ENCODE data around the gene PATL1. TPM values are rescaled to one million over a fixed set of nuclear protein-coding genes. Genes with fewer than 3 reads are reported as not detected.
A peak's percentile ranks its signal among the peaks of the same experiment; 100 is the strongest.

Gene PATL1
- total RNA-seq, result 39.3 and 40.0 TPM in 2 replicates
- long read RNA-seq, partial matches to known transcripts, result 4 of 5 reads
- long read RNA-seq, other reads (novel, unspliced or antisense), result 1 of 5 reads

GRCh38 chr11:59668950-59669610 is at the start of gene PATL1:
Gene PATL1, minus strand, starts transcription at chr11:59669037. Its CDS starts 142 bp downstream, at chr11:59668895.
- DNase-seq (ENCODE audit: extremely low spot score, unreplicated experiment), result peak; percentile 100
- TF ChIP-seq CTCF (IDR thresholded peaks at IDR 0.05), result no peak
- Mint-ChIP-seq H3K9me3 (ENCODE audit: unreplicated experiment) (no peaks in the 10 kb centered on the region), H3K27me3 (ENCODE audit: unreplicated experiment) (peaks cover under 1% of the 10 kb centered on the region), H3K4me1 (ENCODE audit: unreplicated experiment) (peaks cover 28% of the 10 kb centered on the region), H3K27ac (ENCODE audit: unreplicated experiment) (peak within 1 kb of the TSS; percentile 100), H3K4me3 (ENCODE audit: unreplicated experiment) (peak within 1 kb of the TSS; percentile 91), H3K36me3 (ENCODE audit: unreplicated experiment) (peaks cover 24% of the 10 kb centered on the region)

GRCh38 chr11:59716051-59716450 is 47.2 kb upstream of the PATL1 start:
- Mint-ChIP-seq H3K27ac (ENCODE audit: unreplicated experiment) (no peak overlapping the region), H3K4me3 (ENCODE audit: unreplicated experiment) (no peak overlapping the region), H3K27me3 (ENCODE audit: unreplicated experiment) (peaks cover 41% of the 10 kb centered on the region), H3K9me3 (ENCODE audit: unreplicated experiment) (no peaks in the 10 kb centered on the region), H3K4me1 (ENCODE audit: unreplicated experiment) (no peaks in the 10 kb centered on the region), H3K36me3 (ENCODE audit: unreplicated experiment) (no peaks in the 10 kb centered on the region)
- no peak for TF ChIP-seq CTCF (IDR thresholded peaks at IDR 0.05)
- no peak for DNase-seq (ENCODE audit: extremely low spot score, unreplicated experiment)

- Mint-ChIP-seq H3K4me1 (ENCODE audit: unreplicated experiment) (no peaks in the 10 kb centered on the region), H3K9me3 (ENCODE audit: unreplicated experiment) (no peaks in the 10 kb centered on the region), H3K4me3 (ENCODE audit: unreplicated experiment) (no peak within 1 kb of the TSS), H3K36me3 (ENCODE audit: unreplicated experiment) (no peaks in the 10 kb centered on the region), H3K27ac (ENCODE audit: unreplicated experiment) (no peak within 1 kb of the TSS), H3K27me3 (ENCODE audit: unreplicated experiment) (peaks cover 40% of the 10 kb centered on the region)
- no peak for TF ChIP-seq CTCF (IDR thresholded peaks at IDR 0.05)
- no peak for DNase-seq (ENCODE audit: extremely low spot score, unreplicated experiment)
Observed at GRCh38 chr11:59713745-59714144, 44.9 kb upstream of the PATL1 start, which contains the start of gene OR10V1. Gene OR10V1, minus strand, starts transcription at chr11:59713845. Its CDS starts 0 bp downstream, at chr11:59713845.

- DNase-seq (ENCODE audit: extremely low spot score, unreplicated experiment), result no peak
- H3K27me3 Mint-ChIP-seq (ENCODE audit: unreplicated experiment), result peaks cover 15% of the 10 kb centered on the region
- H3K4me1 Mint-ChIP-seq (ENCODE audit: unreplicated experiment), result no peaks in the 10 kb centered on the region
- TF ChIP-seq CTCF (IDR thresholded peaks at IDR 0.05), result no peak
- no peak overlapping the region for H3K27ac Mint-ChIP-seq (ENCODE audit: unreplicated experiment)
- H3K36me3 Mint-ChIP-seq (ENCODE audit: unreplicated experiment), result no peaks in the 10 kb centered on the region
- H3K9me3 Mint-ChIP-seq (ENCODE audit: unreplicated experiment), result no peaks in the 10 kb centered on the region
- no peak overlapping the region for H3K4me3 Mint-ChIP-seq (ENCODE audit: unreplicated experiment)
Observed at GRCh38 chr11:59710136-59710847, 41.5 kb upstream of the PATL1 start.

GRCh38 chr11:59708537-59708936 is 39.7 kb upstream of the PATL1 start:
- Mint-ChIP-seq H3K4me1 (ENCODE audit: unreplicated experiment) (no peaks in the 10 kb centered on the region), H3K36me3 (ENCODE audit: unreplicated experiment) (no peaks in the 10 kb centered on the region), H3K27ac (ENCODE audit: unreplicated experiment) (no peak overlapping the region), H3K4me3 (ENCODE audit: unreplicated experiment) (no peak overlapping the region), H3K27me3 (ENCODE audit: unreplicated experiment) (peaks cover 9% of the 10 kb centered on the region), H3K9me3 (ENCODE audit: unreplicated experiment) (peaks cover 3% of the 10 kb centered on the region)
- TF ChIP-seq CTCF (IDR thresholded peaks at IDR 0.05), result no peak
- no peak for DNase-seq (ENCODE audit: extremely low spot score, unreplicated experiment)

Data from osteocyte (in vitro differentiated cells).